ENCODE data around the gene SKIL. TPM values are rescaled to one million over a fixed set of nuclear protein-coding genes. Genes with fewer than 3 reads are reported as not detected.

SKIL gene
- total RNA-seq, 1 donor from 2014 or later: 83.0 TPM

DNA sequence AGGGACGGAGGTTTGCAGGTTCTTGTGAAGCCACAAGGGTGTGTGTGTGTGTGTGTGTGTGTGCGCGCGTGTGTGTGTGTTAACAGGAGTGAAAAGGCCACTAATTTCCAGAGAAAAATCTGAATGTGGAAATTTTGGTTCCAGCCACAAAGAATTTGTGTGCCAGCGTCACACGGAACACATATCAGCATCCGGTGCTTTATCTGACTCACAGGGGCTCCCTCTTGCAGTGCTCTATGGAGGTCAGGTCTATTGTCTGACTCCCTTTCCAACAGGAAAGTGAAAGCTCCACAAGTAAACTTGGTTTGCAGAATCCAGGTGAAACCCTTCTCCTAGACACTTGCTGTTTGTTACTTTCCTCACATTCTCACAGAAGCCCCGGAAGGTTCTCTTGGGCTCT lies 67.4 kb downstream of the SKIL start:
- Mint-ChIP-seq H3K4me3 (ENCODE audit: unreplicated experiment) (no peak overlapping the region), H3K4me1 (ENCODE audit: unreplicated experiment) (peaks cover 19% of the 10 kb centered on the region), H3K9me3 (ENCODE audit: unreplicated experiment) (no peaks in the 10 kb centered on the region), H3K27me3 (ENCODE audit: unreplicated experiment) (peaks cover 2% of the 10 kb centered on the region), H3K36me3 (ENCODE audit: unreplicated experiment) (peaks cover 12% of the 10 kb centered on the region), H3K27ac (ENCODE audit: unreplicated experiment) (no peak overlapping the region)
- TF ChIP-seq CTCF (IDR thresholded peaks at IDR 0.05): no peak
- DNase-seq (ENCODE audit: extremely low spot score, unreplicated experiment): no peak

DNA sequence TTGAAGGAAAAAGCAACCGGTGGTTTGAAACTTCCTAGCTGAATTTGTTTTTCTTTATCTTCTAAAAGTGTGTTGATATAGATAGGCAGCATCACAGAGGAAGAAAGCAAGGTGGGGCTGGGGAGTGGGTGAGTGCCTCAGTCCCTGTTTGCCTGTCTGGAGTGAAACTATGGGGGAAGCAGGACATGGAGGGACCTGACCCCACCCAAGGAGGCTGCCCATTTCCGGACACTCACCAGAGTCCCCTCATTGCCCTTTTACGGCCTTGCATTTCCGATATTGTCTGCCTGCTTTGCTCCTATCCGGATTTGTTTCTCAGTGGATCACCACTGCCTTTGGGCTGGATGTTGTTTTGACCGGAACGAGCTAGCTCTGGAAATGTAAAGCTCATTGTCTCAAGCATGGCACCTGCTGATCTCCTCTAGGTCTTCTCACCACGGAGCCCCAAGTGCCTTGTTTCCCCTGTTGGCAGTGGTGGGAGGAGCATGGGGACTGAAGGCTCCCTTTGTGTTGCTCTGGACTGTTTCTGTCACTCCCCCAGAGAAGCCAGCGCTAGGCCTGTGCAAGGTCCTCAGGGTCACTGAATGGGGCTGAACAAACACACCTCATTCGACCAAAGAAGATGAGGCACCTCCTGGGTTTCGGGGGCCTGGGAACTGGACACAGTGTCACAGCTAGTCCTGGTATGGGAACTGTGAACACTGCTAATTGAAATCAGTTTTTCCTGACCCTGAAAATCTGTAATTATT lies 68.2 kb downstream of the SKIL start:
- Mint-ChIP-seq H3K4me1 (ENCODE audit: unreplicated experiment) (peaks cover 19% of the 10 kb centered on the region), H3K36me3 (ENCODE audit: unreplicated experiment) (peaks cover 12% of the 10 kb centered on the region), H3K4me3 (ENCODE audit: unreplicated experiment) (no peak overlapping the region), H3K9me3 (ENCODE audit: unreplicated experiment) (no peaks in the 10 kb centered on the region), H3K27ac (ENCODE audit: unreplicated experiment) (no peak overlapping the region), H3K27me3 (ENCODE audit: unreplicated experiment) (peaks cover 2% of the 10 kb centered on the region)
- TF ChIP-seq CTCF (IDR thresholded peaks at IDR 0.05): no peak
- DNase-seq (ENCODE audit: extremely low spot score, unreplicated experiment): no peak

- Mint-ChIP-seq H3K27ac (ENCODE audit: unreplicated experiment) (no peak overlapping the region), H3K4me1 (ENCODE audit: unreplicated experiment) (peaks cover 19% of the 10 kb centered on the region)
- no peak for DNase-seq (ENCODE audit: extremely low spot score, unreplicated experiment)
Observed at GRCh38 chr3:170426240-170426797, 68.8 kb downstream of the SKIL start.

DNA sequence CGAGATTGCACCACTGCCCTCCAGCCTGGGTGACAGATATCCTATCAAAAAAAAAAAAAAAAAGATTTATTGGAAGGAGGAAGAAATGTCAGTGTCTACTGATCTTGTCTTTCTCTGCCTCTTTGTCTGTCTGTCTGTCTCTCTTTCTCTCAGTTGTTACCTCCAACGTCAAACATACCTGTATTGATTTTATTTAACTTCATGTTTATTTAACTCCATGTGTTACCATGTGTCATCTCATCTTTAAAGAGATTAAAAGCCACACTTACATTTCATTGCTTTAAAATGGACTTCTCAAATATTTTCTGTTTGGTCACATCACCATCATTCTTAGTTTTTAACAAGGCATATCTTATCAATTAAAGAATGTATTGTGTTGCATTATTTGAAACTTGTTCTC lies 70.6 kb downstream of the SKIL start:
- Mint-ChIP-seq H3K27ac (ENCODE audit: unreplicated experiment) (no peak overlapping the region), H3K36me3 (ENCODE audit: unreplicated experiment) (peaks cover 12% of the 10 kb centered on the region), H3K4me3 (ENCODE audit: unreplicated experiment) (no peak overlapping the region), H3K9me3 (ENCODE audit: unreplicated experiment) (no peaks in the 10 kb centered on the region), H3K4me1 (ENCODE audit: unreplicated experiment) (peaks cover 15% of the 10 kb centered on the region), H3K27me3 (ENCODE audit: unreplicated experiment) (peaks cover 2% of the 10 kb centered on the region)
- DNase-seq (ENCODE audit: extremely low spot score, unreplicated experiment): no peak
- TF ChIP-seq CTCF (IDR thresholded peaks at IDR 0.05): no peak

More at GRCh38 chr3:170426240-170426797, 68.8 kb downstream of the SKIL start:
- Mint-ChIP-seq H3K36me3 (ENCODE audit: unreplicated experiment) (peaks cover 12% of the 10 kb centered on the region), H3K9me3 (ENCODE audit: unreplicated experiment) (no peaks in the 10 kb centered on the region), H3K4me3 (ENCODE audit: unreplicated experiment) (no peak overlapping the region), H3K27me3 (ENCODE audit: unreplicated experiment) (peaks cover 2% of the 10 kb centered on the region)
- TF ChIP-seq CTCF (IDR thresholded peaks at IDR 0.05): no peak

DNA sequence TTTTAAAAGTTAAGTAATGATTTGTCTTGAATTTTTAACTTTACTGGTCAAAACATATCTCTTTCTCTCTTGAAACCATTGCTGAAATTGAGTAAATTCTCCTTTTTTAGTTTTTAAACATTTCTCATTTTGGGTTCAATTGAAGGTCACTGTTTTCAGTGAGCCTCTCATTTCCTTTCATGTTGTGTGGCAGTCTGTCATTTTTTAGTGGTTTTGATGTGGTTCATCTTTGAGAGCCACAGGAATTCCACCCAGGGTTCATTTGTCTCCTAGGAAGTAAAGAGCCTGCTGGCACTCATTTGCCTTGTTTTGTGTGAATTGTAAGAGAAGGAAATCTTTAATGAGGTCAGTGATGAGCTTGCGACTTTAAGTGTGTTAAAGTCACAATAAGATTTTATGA lies 71.5 kb downstream of the SKIL start:
- DNase-seq (ENCODE audit: extremely low spot score, unreplicated experiment): no peak
- Mint-ChIP-seq H3K4me1 (ENCODE audit: unreplicated experiment) (peaks cover 15% of the 10 kb centered on the region), H3K4me3 (ENCODE audit: unreplicated experiment) (no peak overlapping the region), H3K27me3 (ENCODE audit: unreplicated experiment) (peaks cover 2% of the 10 kb centered on the region), H3K36me3 (ENCODE audit: unreplicated experiment) (peaks cover 13% of the 10 kb centered on the region), H3K9me3 (ENCODE audit: unreplicated experiment) (no peaks in the 10 kb centered on the region), H3K27ac (ENCODE audit: unreplicated experiment) (no peak overlapping the region)
- TF ChIP-seq CTCF (IDR thresholded peaks at IDR 0.05): no peak

Data from osteocyte (in vitro differentiated cells).